GM18909 (cell line): ENCODE data around the gene LIPT1.
"Not testable (repeated sequence)": the region's sequence is repeated elsewhere in the genome, so short reads cannot be mapped to it uniquely, and the experiment has no call there.

ENCODE experiments used
- ATAC-seq: cut with Tn5 transposase; IDR thresholded peaks from one replicate; pipeline ENCODE4 v1.9.1; 2021; ENCODE audit warnings: mild to moderate bottlenecking; ENCODE audit not compliant: unreplicated experiment, poor library complexity

Gene LIPT1

GRCh38 chr2:99154643-99155536 is at the start of gene LIPT1, which contains the start of gene TSGA10:
TSS of gene LIPT1 (plus strand) at chr2:99154967. CDS start at chr2:99161958, 6,991 bp downstream.
TSS of gene TSGA10 (minus strand) at chr2:99154942. CDS start at chr2:99109439, 45,503 bp downstream.
- ATAC-seq: peak; percentile 97

- no peak for ATAC-seq
Measured at GRCh38 chr2:99106913-99107312, 47.9 kb upstream of the LIPT1 start.

- ATAC-seq: no peak
Measured at GRCh38 chr2:99111236-99111635, 43.5 kb upstream of the LIPT1 start.

GRCh38 chr2:99111945-99112344 is 42.8 kb upstream of the LIPT1 start:
- no peak for ATAC-seq

GRCh38 chr2:99112617-99113016 is 42.1 kb upstream of the LIPT1 start:
- no peak for ATAC-seq

GRCh38 chr2:99127981-99128380 is 26.8 kb upstream of the LIPT1 start:
- ATAC-seq: no peak

GRCh38 chr2:99135044-99135556 is 19.7 kb upstream of the LIPT1 start:
- not testable (repeated sequence) for ATAC-seq

GRCh38 chr2:99139003-99139402 is 15.8 kb upstream of the LIPT1 start:
- no peak for ATAC-seq

GRCh38 chr2:99140056-99140859 is 14.5 kb upstream of the LIPT1 start:
- no peak for ATAC-seq

- peak; percentile 43 for ATAC-seq
Measured at GRCh38 chr2:99140860-99141109, 14.0 kb upstream of the LIPT1 start.

- peak; percentile 91 for ATAC-seq
Measured at GRCh38 chr2:99141110-99142108, 13.4 kb upstream of the LIPT1 start, which contains the start of gene C2orf15. TSS of gene C2orf15 (plus strand) at chr2:99141707. CDS start at chr2:99150559, 8,852 bp downstream.

GRCh38 chr2:99150706-99151105 is 4.1 kb upstream of the LIPT1 start:
- ATAC-seq: no peak

GRCh38 chr2:99152199-99152895 is 2.4 kb upstream of the LIPT1 start:
- no peak for ATAC-seq

GRCh38 chr2:99153921-99154604 is 704 bp upstream of the LIPT1 start:
- ATAC-seq: no peak

- ATAC-seq: no peak
Measured at GRCh38 chr2:99156891-99157290, 2.1 kb downstream of the LIPT1 start.

GRCh38 chr2:99158599-99158998 is 3.8 kb downstream of the LIPT1 start:
- ATAC-seq: no peak

- no peak for ATAC-seq
Measured at GRCh38 chr2:99159594-99159993, 4.8 kb downstream of the LIPT1 start.

- ATAC-seq: no peak
Measured at GRCh38 chr2:99166218-99166617, 11.5 kb downstream of the LIPT1 start.

- ATAC-seq: no peak
Measured at GRCh38 chr2:99169534-99169933, 14.8 kb downstream of the LIPT1 start.
